ENCODE data around the gene PCBD1.

DNA sequence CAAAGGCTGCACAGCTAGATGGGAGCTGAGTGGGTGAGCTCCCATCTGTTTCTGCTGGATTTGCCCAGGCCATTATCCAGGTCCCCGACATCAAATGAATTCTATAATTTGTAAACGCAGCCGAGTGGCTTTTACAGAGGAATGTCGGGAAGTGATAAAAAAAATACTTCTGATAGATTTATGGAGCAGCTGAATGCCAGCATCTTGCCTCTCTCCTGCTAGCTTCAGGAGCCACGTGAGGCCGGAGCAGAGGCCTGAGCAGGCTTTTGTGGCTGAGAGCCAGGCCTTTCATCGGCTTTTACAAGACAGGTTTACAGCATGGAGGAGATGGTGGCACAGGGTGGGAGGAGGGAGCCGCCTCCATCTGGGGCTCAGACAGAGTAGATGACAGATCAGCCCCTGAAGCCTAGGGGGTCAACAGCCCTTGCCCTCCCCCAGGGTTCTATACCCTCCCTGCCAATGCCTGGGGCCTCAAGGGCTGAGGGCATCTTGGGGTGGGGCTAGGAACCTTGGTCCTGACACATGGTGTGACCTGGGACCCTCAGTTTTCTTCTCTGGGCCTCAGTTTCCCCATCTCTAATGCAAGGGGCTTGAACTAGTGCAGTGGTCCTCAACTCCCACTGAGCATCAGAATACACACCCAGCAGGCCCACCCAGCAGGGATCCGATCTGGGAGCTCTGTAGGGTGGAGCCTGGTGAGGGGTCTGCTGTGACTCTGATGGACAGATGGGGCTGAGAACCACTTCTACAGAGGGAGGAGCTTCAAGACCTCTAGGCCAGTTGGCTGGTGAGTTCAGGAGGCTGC is 44.2 kb upstream of the PCBD1 start:
- TF ChIP-seq, protein P1, sequence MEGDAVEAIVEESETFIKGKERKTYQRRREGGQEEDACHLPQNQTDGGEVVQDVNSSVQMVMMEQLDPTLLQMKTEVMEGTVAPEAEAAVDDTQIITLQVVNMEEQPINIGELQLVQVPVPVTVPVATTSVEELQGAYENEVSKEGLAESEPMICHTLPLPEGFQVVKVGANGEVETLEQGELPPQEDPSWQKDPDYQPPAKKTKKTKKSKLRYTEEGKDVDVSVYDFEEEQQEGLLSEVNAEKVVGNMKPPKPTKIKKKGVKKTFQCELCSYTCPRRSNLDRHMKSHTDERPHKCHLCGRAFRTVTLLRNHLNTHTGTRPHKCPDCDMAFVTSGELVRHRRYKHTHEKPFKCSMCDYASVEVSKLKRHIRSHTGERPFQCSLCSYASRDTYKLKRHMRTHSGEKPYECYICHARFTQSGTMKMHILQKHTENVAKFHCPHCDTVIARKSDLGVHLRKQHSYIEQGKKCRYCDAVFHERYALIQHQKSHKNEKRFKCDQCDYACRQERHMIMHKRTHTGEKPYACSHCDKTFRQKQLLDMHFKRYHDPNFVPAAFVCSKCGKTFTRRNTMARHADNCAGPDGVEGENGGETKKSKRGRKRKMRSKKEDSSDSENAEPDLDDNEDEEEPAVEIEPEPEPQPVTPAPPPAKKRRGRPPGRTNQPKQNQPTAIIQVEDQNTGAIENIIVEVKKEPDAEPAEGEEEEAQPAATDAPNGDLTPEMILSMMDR (IDR thresholded peaks at IDR 0.05; ENCODE audit: insufficient read depth, low read depth, low read length), result no peak
- TF ChIP-seq EZH2 (IDR thresholded peaks at IDR 0.05; ENCODE audit: insufficient read depth, low read length), result no peak
